ENCODE results near the gene PAPPA2. TPM values are rescaled to one million over a fixed set of nuclear protein-coding genes. Genes with fewer than 3 reads are reported as not detected.

Gene PAPPA2
- total RNA-seq, 1 donor from 2014 or later = not detected

- Mint-ChIP-seq H3K36me3 (ENCODE audit: low read depth) (no peaks in the 10 kb centered on the region), H3K4me1 (no peaks in the 10 kb centered on the region), H3K27me3 (no peaks in the 10 kb centered on the region), H3K9me3 (no peaks in the 10 kb centered on the region), H3K27ac (no peak overlapping the region), H3K4me3 (no peak overlapping the region)
- intact Hi-C loops (cut with micrococcal nuclease) = no loop called here
- no peak for DNase-seq
Observed at GRCh38 chr1:176831150-176831549, 368.2 kb downstream of the PAPPA2 start.

DNA sequence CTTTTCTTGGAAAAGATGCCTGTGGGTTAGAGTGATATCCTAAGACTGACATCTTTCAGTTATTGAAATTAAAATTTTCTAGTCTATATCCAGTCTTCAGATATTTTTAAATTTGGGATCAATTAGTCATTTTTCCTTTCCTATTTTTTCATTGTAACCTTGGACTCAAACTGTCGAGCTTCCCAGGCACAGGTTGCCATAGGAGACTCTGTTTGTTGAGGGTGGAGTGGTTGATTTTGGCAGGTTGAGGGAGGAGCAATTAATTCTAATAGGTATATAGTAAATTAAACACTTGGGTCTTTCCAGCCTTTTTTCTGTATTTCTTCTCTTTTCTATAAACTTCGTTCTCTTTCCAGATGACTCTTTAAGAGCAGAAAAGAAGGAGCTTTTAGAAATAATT is 374.7 kb downstream of the PAPPA2 start:
- Mint-ChIP-seq H3K27ac (no peak overlapping the region), H3K27me3 (no peaks in the 10 kb centered on the region), H3K4me3 (no peak overlapping the region), H3K4me1 (no peaks in the 10 kb centered on the region), H3K9me3 (no peaks in the 10 kb centered on the region), H3K36me3 (ENCODE audit: low read depth) (no peaks in the 10 kb centered on the region)
- intact Hi-C loops (cut with micrococcal nuclease) = no loop called here
- no peak for DNase-seq

- Mint-ChIP-seq H3K36me3 (ENCODE audit: low read depth) (no peaks in the 10 kb centered on the region), H3K4me3 (no peak overlapping the region), H3K27me3 (no peaks in the 10 kb centered on the region), H3K9me3 (no peaks in the 10 kb centered on the region), H3K4me1 (no peaks in the 10 kb centered on the region), H3K27ac (no peak overlapping the region)
- no peak for DNase-seq
- intact Hi-C loops (cut with micrococcal nuclease) = no loop called here
Observed at GRCh38 chr1:176838276-176838995, 375.5 kb downstream of the PAPPA2 start.

DNA sequence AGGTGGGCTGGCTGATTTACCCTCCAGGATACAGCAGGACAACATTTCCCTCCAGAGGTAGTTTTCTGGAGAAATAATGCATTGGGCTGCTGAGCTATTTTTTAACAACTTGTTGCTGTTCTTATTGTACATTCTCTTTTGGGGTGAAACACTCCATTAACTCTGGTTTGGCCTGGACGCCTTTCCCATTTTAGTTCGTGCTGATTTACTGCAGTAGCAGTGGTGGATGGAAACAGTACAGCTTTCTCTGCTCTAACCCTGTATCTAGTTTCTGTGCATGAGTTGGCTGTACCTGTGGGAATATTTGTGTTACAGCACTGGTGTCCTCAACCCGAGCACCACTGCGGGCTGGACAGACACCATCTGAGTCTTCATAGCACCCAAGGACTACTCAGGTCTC is 376.2 kb downstream of the PAPPA2 start:
- Mint-ChIP-seq H3K36me3 (ENCODE audit: low read depth) (no peaks in the 10 kb centered on the region), H3K27ac (no peak overlapping the region), H3K4me3 (no peak overlapping the region), H3K9me3 (no peaks in the 10 kb centered on the region), H3K27me3 (no peaks in the 10 kb centered on the region), H3K4me1 (no peaks in the 10 kb centered on the region)
- DNase-seq = no peak
- intact Hi-C loops (cut with micrococcal nuclease) = no loop called here

DNA sequence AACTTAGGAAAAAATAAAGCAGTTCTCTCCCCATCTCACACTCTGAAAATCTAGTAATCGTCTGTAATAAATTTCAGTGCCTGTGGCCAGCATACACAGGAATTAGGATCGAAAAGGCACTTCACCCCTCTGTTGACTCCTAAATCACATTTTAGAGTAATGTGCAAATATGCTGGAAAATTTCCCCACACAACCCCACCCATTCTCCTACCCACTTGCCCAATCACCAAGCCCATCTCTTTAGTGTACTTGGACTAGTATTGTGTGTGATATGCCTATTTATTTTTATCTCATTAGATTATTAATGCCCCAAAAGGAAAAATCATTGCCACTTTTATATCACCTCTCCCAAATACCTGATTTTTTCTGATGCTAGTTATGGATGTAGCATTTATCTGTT is 378.3 kb downstream of the PAPPA2 start:
- H3K4me3 Mint-ChIP-seq = no peak overlapping the region
- H3K4me1 Mint-ChIP-seq = no peaks in the 10 kb centered on the region
- no peaks in the 10 kb centered on the region for H3K36me3 Mint-ChIP-seq (ENCODE audit: low read depth)
- no peak overlapping the region for H3K27ac Mint-ChIP-seq
- intact Hi-C loops (cut with micrococcal nuclease) = no loop called here
- no peak for DNase-seq
- no peaks in the 10 kb centered on the region for H3K9me3 Mint-ChIP-seq
- no peaks in the 10 kb centered on the region for H3K27me3 Mint-ChIP-seq

- H3K27me3 Mint-ChIP-seq = no peaks in the 10 kb centered on the region
- H3K27ac Mint-ChIP-seq = no peak overlapping the region
- no peaks in the 10 kb centered on the region for H3K4me1 Mint-ChIP-seq
- intact Hi-C loops (cut with micrococcal nuclease) = no loop called here
- no peaks in the 10 kb centered on the region for H3K9me3 Mint-ChIP-seq
- no peak for DNase-seq
- no peaks in the 10 kb centered on the region for H3K36me3 Mint-ChIP-seq (ENCODE audit: low read depth)
- H3K4me3 Mint-ChIP-seq = no peak overlapping the region
Observed at GRCh38 chr1:176843352-176844297, 380.6 kb downstream of the PAPPA2 start.

- no peak overlapping the region for H3K4me3 Mint-ChIP-seq
- intact Hi-C loops (cut with micrococcal nuclease) = no loop called here
- no peaks in the 10 kb centered on the region for H3K4me1 Mint-ChIP-seq
- H3K36me3 Mint-ChIP-seq (ENCODE audit: low read depth) = no peaks in the 10 kb centered on the region
- H3K9me3 Mint-ChIP-seq = no peaks in the 10 kb centered on the region
- H3K27me3 Mint-ChIP-seq = no peaks in the 10 kb centered on the region
- no peak overlapping the region for H3K27ac Mint-ChIP-seq
- no peak for DNase-seq
Observed at GRCh38 chr1:176847052-176847451, 384.1 kb downstream of the PAPPA2 start.

DNA sequence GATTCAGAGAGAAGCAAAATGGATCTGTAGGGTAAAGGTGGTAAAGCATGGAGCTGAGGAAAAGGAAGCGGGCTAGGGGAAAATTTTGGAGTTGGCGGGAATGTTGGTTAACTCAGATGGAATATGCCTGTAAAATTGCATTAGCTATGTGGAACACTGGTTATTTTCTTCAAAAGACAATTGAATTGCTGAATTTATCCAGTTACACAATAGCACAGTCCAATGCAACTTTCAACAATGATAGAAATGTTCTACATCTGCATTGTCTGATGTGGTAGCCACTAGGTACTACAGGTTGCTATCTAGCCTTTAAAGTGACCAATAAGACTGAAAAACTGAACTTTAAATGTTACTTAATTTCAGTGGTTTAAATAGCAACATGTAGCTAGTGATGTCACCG is 386.3 kb downstream of the PAPPA2 start:
- Mint-ChIP-seq H3K9me3 (no peaks in the 10 kb centered on the region), H3K4me1 (no peaks in the 10 kb centered on the region), H3K27me3 (no peaks in the 10 kb centered on the region), H3K4me3 (no peak overlapping the region), H3K27ac (no peak overlapping the region), H3K36me3 (ENCODE audit: low read depth) (no peaks in the 10 kb centered on the region)
- no peak for DNase-seq
- intact Hi-C loops (cut with micrococcal nuclease) = no loop called here

- H3K9me3 Mint-ChIP-seq = no peaks in the 10 kb centered on the region
- H3K27me3 Mint-ChIP-seq = no peaks in the 10 kb centered on the region
- DNase-seq = no peak
- H3K4me3 Mint-ChIP-seq = no peak overlapping the region
- no peak overlapping the region for H3K27ac Mint-ChIP-seq
- no peaks in the 10 kb centered on the region for H3K4me1 Mint-ChIP-seq
- H3K36me3 Mint-ChIP-seq (ENCODE audit: low read depth) = no peaks in the 10 kb centered on the region
- intact Hi-C loops (cut with micrococcal nuclease) = no loop called here
Observed at GRCh38 chr1:176850871-176851270, 387.9 kb downstream of the PAPPA2 start.

DNA sequence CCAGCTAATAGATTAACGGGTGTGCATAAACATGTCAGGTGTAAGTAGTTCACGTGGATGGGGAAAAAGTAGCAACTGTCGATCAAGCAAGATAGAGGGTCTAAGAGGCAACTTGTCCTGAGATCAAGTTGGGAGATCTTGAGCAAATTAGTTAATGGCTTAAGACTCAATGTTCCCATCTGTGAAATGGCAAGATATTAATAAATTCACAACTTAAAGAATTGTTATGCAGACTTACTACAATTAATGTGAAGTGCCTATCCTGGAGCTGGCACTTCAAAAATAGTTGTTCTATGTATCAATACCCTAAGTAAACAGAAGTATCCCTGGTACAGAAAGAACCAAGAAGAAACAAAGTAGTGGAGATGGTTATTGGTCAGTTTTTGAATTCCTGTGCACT is 389.1 kb downstream of the PAPPA2 start:
- no peaks in the 10 kb centered on the region for H3K27me3 Mint-ChIP-seq
- no peaks in the 10 kb centered on the region for H3K36me3 Mint-ChIP-seq (ENCODE audit: low read depth)
- H3K27ac Mint-ChIP-seq = no peak overlapping the region
- intact Hi-C loops (cut with micrococcal nuclease) = no loop called here
- H3K9me3 Mint-ChIP-seq = no peaks in the 10 kb centered on the region
- no peak overlapping the region for H3K4me3 Mint-ChIP-seq
- no peak for DNase-seq
- H3K4me1 Mint-ChIP-seq = no peaks in the 10 kb centered on the region

GRCh38 chr1:176853503-176853902 is 390.5 kb downstream of the PAPPA2 start:
- no peak for DNase-seq
- intact Hi-C loops (cut with micrococcal nuclease) = no loop called here
- Mint-ChIP-seq H3K36me3 (ENCODE audit: low read depth) (no peaks in the 10 kb centered on the region), H3K4me3 (no peak overlapping the region), H3K4me1 (no peaks in the 10 kb centered on the region), H3K9me3 (no peaks in the 10 kb centered on the region), H3K27me3 (no peaks in the 10 kb centered on the region), H3K27ac (no peak overlapping the region)

DNA sequence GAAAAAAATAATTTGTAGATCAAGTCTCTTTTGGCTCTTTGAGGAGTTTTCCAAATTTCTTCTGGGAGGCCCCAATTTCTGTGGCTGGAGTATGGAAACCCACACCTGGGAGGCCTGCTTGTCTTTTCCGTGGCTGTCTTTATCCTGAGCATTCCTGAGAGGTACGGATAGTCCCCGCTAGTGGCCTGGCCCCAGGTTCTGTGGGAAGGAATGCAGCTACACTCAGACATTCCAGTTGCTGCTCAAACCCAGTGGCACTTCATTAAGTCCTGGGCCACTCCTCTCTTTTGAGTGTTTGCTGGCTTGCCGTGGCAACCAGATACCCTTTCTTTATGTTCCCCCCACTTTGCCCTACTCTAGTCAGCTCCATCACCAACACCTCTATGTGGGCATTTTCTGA is 391.1 kb downstream of the PAPPA2 start:
- intact Hi-C loops (cut with micrococcal nuclease) = no loop called here
- H3K4me1 Mint-ChIP-seq = no peaks in the 10 kb centered on the region
- no peak for DNase-seq
- H3K9me3 Mint-ChIP-seq = no peaks in the 10 kb centered on the region
- no peaks in the 10 kb centered on the region for H3K27me3 Mint-ChIP-seq
- H3K4me3 Mint-ChIP-seq = no peak overlapping the region
- H3K36me3 Mint-ChIP-seq (ENCODE audit: low read depth) = no peaks in the 10 kb centered on the region
- no peak overlapping the region for H3K27ac Mint-ChIP-seq

DNA sequence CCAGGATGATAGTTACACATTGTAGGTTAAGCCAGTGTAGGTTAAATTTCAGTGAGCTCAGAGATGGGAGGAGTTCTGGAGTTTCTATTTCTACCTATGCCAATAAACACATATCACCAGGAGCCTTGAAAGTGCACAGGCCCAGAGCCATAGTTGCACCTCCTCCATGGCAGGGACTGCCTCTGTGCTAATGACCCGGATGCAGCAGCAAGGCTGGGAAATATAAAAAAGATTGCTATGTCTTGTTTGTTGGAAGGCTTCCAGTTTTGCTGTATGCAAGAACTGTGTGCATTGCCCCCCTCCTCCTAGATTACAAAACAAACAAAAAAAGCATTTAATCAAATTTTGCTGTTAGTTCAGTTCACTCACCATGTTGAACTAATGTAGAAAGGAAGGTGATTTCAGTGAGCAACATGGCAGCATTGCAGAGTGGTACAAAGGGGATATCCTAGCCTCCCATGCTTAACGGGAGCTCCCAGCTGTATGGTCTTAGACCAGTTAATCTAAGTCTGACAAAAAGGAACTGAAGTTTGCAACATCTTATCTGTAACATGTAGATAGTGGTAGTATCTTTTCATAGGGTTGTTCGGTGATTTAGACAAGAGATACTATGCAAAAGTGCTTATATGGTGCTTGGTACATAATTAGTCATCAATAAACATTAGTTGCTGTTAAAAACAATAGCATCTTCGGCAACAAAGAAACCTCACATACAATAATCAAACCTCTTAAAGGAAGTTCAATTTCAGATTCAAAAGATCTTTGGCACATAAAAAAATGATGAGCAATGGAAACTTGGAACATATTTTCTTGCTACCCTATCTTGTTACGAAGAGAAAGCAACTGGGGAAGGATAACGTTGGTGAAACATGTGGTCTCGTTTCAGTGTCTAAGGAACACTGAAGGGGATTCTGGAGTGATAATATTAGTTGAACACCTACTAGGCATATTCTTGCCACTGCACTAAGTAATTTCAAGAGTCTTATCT is 392.1 kb downstream of the PAPPA2 start:
- Mint-ChIP-seq H3K4me3 (no peak overlapping the region), H3K27ac (no peak overlapping the region), H3K9me3 (no peaks in the 10 kb centered on the region), H3K27me3 (no peaks in the 10 kb centered on the region), H3K36me3 (ENCODE audit: low read depth) (no peaks in the 10 kb centered on the region), H3K4me1 (no peaks in the 10 kb centered on the region)
- no peak for DNase-seq
- intact Hi-C loops (cut with micrococcal nuclease) = no loop called here

All from activated CD4-positive, alpha-beta T cell treated with anti-CD3 and anti-CD28 coated beads, Interleukin-2, amount 10 ng/mL, durations not matched to agents 24 days and 14 days (primary cell).